ENCODE results near the gene OXNAD1. TPM values are rescaled to one million over a fixed set of nuclear protein-coding genes. Genes with fewer than 3 reads are reported as not detected.

Gene OXNAD1
- total and polyA plus RNA-seq, 10 of the 15 experiments (the other 5 are each of a cell fraction or from before 2014, with no cell fraction given), result 5.6 to 27.8 (median 16.2) TPM

DNA sequence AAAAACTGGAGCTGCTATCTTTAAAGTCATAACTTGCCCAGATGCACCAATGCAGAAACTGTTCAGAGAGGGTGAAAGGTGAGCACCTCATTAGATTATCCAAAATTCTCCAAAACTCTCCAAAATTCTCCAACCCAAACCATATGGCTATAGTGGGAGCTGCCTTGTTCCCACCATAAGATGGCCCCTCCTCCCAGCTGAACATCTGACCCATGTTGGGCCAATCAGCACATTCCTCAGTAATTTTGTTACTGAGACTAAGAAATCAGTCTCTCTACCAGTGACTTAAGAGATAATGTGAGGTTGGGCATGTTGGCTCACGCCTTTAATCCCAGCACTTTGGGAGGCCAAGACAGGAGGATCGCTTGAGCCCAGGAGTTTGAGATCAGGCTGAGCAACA is 33.0 kb upstream of the OXNAD1 start:
- intact Hi-C loops (cut with micrococcal nuclease; ENCODE audit: unreplicated experiment), result no loop called here
- CTCF ChIA-PET, result interaction anchor here (0.7 to 1.1 kb wide), 2 partner anchors 16 to 198 kb away, joined by 3 read pairs; no protein-coding TSS in a partner anchor

More for the DNA sequence above, 33.0 kb upstream of the OXNAD1 start:
- no peaks in the 10 kb centered on the region for H3K9me3 ChIP-seq (replicated peaks; ENCODE audit: control insufficient read depth, insufficient read depth, low read length)
- peaks cover 0 to 2% of the 10 kb centered on the region in 2 experiments; a peak in 1 of 4 replicates for H3K27me3 ChIP-seq (replicated peaks in 1 of 2; ENCODE audit: control insufficient read depth in 2 of 2, insufficient read depth in 2 of 2, low read length in 1 of 2)
- TF ChIP-seq, protein P1, sequence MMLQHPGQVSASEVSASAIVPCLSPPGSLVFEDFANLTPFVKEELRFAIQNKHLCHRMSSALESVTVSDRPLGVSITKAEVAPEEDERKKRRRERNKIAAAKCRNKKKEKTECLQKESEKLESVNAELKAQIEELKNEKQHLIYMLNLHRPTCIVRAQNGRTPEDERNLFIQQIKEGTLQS (IDR thresholded peaks at IDR 0.05; ENCODE audit: borderline replicate concordance, extremely low read depth, low read depth, low read length), result no peak
- no peak for TF ChIP-seq HCFC1 (IDR thresholded peaks at IDR 0.05; ENCODE audit: low read length)
- no peak for TF ChIP-seq TCF3 (IDR thresholded peaks at IDR 0.05; ENCODE audit: borderline replicate concordance, insufficient read depth, low read depth, low read length)
- TF ChIP-seq, protein P2, sequence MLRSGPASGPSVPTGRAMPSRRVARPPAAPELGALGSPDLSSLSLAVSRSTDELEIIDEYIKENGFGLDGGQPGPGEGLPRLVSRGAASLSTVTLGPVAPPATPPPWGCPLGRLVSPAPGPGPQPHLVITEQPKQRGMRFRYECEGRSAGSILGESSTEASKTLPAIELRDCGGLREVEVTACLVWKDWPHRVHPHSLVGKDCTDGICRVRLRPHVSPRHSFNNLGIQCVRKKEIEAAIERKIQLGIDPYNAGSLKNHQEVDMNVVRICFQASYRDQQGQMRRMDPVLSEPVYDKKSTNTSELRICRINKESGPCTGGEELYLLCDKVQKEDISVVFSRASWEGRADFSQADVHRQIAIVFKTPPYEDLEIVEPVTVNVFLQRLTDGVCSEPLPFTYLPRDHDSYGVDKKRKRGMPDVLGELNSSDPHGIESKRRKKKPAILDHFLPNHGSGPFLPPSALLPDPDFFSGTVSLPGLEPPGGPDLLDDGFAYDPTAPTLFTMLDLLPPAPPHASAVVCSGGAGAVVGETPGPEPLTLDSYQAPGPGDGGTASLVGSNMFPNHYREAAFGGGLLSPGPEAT (IDR thresholded peaks at IDR 0.05; ENCODE audit: low read depth), result no peak
- TF ChIP-seq NRF1 (conservative IDR thresholded peaks at IDR 0.05; ENCODE audit: low read depth, low read length), result no peak
- no peak for TF ChIP-seq PML (IDR thresholded peaks at IDR 0.05; ENCODE audit: low read length)
- TF ChIP-seq CREB1 (IDR thresholded peaks at IDR 0.05; ENCODE audit: low read depth), result no peak
- TF ChIP-seq SMARCA5 (IDR thresholded peaks at IDR 0.05), result no peak
- TF ChIP-seq, protein P3, sequence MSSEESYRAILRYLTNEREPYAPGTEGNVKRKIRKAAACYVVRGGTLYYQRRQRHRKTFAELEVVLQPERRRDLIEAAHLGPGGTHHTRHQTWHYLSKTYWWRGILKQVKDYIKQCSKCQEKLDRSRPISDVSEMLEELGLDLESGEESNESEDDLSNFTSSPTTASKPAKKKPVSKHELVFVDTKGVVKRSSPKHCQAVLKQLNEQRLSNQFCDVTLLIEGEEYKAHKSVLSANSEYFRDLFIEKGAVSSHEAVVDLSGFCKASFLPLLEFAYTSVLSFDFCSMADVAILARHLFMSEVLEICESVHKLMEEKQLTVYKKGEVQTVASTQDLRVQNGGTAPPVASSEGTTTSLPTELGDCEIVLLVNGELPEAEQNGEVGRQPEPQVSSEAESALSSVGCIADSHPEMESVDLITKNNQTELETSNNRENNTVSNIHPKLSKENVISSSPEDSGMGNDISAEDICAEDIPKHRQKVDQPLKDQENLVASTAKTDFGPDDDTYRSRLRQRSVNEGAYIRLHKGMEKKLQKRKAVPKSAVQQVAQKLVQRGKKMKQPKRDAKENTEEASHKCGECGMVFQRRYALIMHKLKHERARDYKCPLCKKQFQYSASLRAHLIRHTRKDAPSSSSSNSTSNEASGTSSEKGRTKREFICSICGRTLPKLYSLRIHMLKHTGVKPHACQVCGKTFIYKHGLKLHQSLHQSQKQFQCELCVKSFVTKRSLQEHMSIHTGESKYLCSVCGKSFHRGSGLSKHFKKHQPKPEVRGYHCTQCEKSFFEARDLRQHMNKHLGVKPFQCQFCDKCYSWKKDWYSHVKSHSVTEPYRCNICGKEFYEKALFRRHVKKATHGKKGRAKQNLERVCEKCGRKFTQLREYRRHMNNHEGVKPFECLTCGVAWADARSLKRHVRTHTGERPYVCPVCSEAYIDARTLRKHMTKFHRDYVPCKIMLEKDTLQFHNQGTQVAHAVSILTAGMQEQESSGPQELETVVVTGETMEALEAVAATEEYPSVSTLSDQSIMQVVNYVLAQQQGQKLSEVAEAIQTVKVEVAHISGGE (CRISPR knock-in tag; IDR thresholded peaks at IDR 0.05), result no peak
- no peak for TF ChIP-seq POLR2A (IDR thresholded peaks at IDR 0.05; ENCODE audit: low read depth, low read length)
- no peak for TF ChIP-seq ETV6 (conservative IDR thresholded peaks at IDR 0.05 in 1 of 2, IDR thresholded peaks at IDR 0.05 in 1 of 2; ENCODE audit: borderline replicate concordance in 1 of 2, low read depth in 1 of 2)
- no peak for TF ChIP-seq MEF2B (IDR thresholded peaks at IDR 0.05; ENCODE audit: partially characterized antibody, poor library complexity, severe bottlenecking)
- DNase-seq (ENCODE audit: low read depth, low spot score) (no peak), FAIRE-seq (no peak), ATAC-seq (no peak)
- no peak overlapping the region for H3K4me2 ChIP-seq (ENCODE audit: control insufficient read depth, insufficient read depth)
- in situ Hi-C loops (cut with MboI), result no loop called here
- POLR2A ChIA-PET, result interaction anchor here (1.1 kb wide), 1 partner anchor 9 kb away, joined by 3 read pairs; no protein-coding TSS in a partner anchor
- no peak overlapping the region for H3K9ac ChIP-seq (ENCODE audit: control insufficient read depth, insufficient read depth, low read length)
- H3K4me3 ChIP-seq, result no peak overlapping the region
- 50% methylated on average over 2 of the region's 2 CpGs for WGBS (ENCODE audit: insufficient coverage, insufficient replicate concordance, low lambda C conversion rate, missing lambda C conversion rate)
- H2AFZ ChIP-seq (ENCODE audit: control insufficient read depth, low read depth, low read length), result no peak overlapping the region
- H3K27ac ChIP-seq (ENCODE audit: control insufficient read depth, insufficient read depth), result no peak overlapping the region
- no peaks in the 10 kb centered on the region for H3K79me2 ChIP-seq (ENCODE audit: control insufficient read depth, insufficient read depth, low read length)
- SMC1A ChIA-PET (ENCODE audit: uncharacterized antibody, unreplicated experiment), result no interaction called here
- BruUV-seq (replicated peaks), result no TSS peak
- RAD21 ChIA-PET (ENCODE audit: unreplicated experiment), result no interaction called here
- H4K20me1 ChIP-seq (ENCODE audit: control insufficient read depth, insufficient read depth), result no peaks in the 10 kb centered on the region
- H3K4me1 ChIP-seq (ENCODE audit: control insufficient read depth, insufficient read depth, low read length), result no peaks in the 10 kb centered on the region
- no peaks in the 10 kb centered on the region for H3K36me3 ChIP-seq (ENCODE audit: control insufficient read depth in 2 of 2, insufficient read depth in 2 of 2, low read length in 1 of 2)
